Sigmoid colon (tissue), 7 donors: ENCODE results near the gene UBA7. TPM values are rescaled to one million over a fixed set of nuclear protein-coding genes. Genes with fewer than 3 reads are reported as not detected.
A peak's percentile ranks its signal among the peaks of the same experiment; 100 is the strongest.

Experiments
- DNase-seq: peaks from one replicate; pipeline ENCODE4 v3.0.0-alpha.2; 2019
- H3K27ac ChIP-seq, 4 donors: fragments of 200-600 bp; sonication (generic); one replicate each; pipeline ENCODE4 v1.5.1; 2016 to 2019; ENCODE audit warnings: mild to moderate bottlenecking in 1 of 4
- H3K27me3 ChIP-seq, 3 donors: fragments of 200-600 bp; sonication (generic); one replicate each; pipeline ENCODE4 v1.5.1; 2019; ENCODE audit warnings: mild to moderate bottlenecking in 1 of 3
- H3K36me3 ChIP-seq, 4 donors: fragments of 200-600 bp; sonication (generic); one replicate each; pipeline ENCODE4 v1.5.1; 2016 to 2019
- H3K4me1 ChIP-seq, 4 donors: fragments of 200-600 bp; sonication (generic); one replicate each; pipeline ENCODE4 v1.5.1; 2017 to 2019
- H3K4me3 ChIP-seq, 4 donors: fragments of 200-600 bp; sonication (generic); one replicate each; pipeline ENCODE4 v1.5.1; 2017 to 2019; ENCODE audit warnings: mild to moderate bottlenecking in 2 of 4, moderate library complexity in 1 of 4
- H3K9me3 ChIP-seq, 4 donors: fragments of 200-600 bp in 3 of 4; sonication (generic) in 3 of 4; one replicate each; pipeline versions ENCODE4 v1.5.1 to v1.6.1; 2013 to 2019
- EP300 ChIP-seq, 4 donors: sonication (generic); formaldehyde crosslinking; IDR thresholded peaks; one replicate each; pipeline ENCODE4 v1.6.1; 2017; ENCODE audit warnings: antibody characterized with exemption in 4 of 4
- POLR2A ChIP-seq, 2 donors: fragments of 450-650 bp; IDR thresholded peaks; one replicate each; pipeline ENCODE4 v1.6.1; 2016; ENCODE audit warnings: antibody characterized with exemption in 2 of 2, mild to moderate bottlenecking in 2 of 2, moderate library complexity in 2 of 2
- POLR2AphosphoS5 ChIP-seq, 4 donors: sonication (generic); formaldehyde crosslinking; IDR thresholded peaks; one replicate each; pipeline ENCODE4 v1.6.1; 2017; ENCODE audit warnings: antibody characterized with exemption in 4 of 4
- WGBS, 2 donors: extraction: QIAGEN DNeasy Blood & Tissue Kit; methylation state at CpG; one replicate each; pipeline ENCODE4 v1.1.7; 2013; 5-methylcytosine and 5-hydroxymethylcytosine counted together
- intact Hi-C: fragments of 100-400 bp; cut with DNase I; formaldehyde crosslinking; loops from one replicate; pipeline ENCODE4 v1.15.1; 2023
- polyA plus RNA-seq, 3 donors: library from polyadenylated mRNA; stranded (reverse); fragments of 200-250 nt; gene quantifications; one replicate each; pipeline ENCODE4 v1.2.3, GENCODE V29; 2013
- total RNA-seq, 4 donors: library from RNA; depleted of rRNA; stranded (reverse); fragments of >200 nt; gene quantifications; one replicate each; pipeline ENCODE4 v1.1.0, GENCODE V29; 2016
- TF ChIP-seq, protein P1 (sequence below), 4 experiments: fragments of 450-650 bp in 3 of 4; fragments of 200-600 bp in 1 of 4; IDR thresholded peaks; one replicate each; pipeline ENCODE4 v1.5.1; 2016 to 2019; ENCODE audit warnings: antibody characterized with exemption in 4 of 4, mild to moderate bottlenecking in 3 of 4, moderate library complexity in 2 of 4
- donor health status: healthy with polysubstance abuse.
- donor health status: Bipolar disorder and iron deficiency.
- donor health status: healthy.

Gene UBA7
- total and polyA plus RNA-seq, 7 donors: 15.6 to 92.6 (median 41.0) TPM

DNA sequence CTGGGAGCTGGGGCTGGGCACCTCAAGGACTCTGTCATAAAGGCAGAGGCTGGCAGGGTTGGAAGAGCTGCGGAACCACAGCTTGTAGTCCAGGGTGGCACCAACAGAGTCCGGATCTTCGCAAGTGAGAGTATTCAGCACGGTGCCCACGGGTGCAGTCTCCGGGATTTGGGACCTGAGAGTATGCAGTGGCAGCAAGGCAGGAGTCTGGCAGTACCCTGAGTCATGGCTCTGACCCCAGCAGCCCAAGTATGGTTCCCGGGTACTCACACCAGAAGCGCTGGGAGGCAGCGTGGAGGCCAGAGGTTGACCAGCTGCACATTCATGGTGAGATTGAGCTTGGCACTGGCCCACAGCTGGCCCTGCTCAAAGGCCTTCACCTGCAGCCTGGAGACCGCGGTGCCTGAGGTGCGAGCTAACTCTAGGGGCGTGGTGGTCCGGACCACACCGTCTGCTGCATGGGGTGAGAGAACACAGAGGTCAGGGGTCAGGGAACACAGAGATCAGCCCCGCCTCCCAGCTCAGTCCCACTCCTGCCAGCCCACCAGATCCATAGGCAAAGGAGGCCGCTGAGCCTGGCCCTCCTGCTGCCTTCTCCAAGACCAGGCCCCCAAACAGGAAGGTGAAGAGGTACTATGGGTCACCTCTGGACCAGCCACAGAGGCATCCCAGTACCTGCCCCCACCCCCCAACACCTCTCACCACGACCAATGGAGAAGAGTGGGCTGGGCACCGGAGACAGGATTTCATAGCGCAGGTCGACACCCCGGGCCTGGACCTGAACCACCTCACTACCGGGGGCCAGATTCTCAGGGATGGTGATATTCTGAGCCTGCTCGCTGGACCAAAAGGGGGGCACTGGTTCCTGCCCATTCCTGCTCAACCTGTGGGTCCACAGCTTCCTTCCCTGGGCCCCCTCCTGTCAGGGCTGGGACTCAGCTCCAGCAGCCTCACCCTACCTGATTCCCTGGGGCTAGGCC, 18.5 kb downstream of the UBA7 start:
- intact Hi-C loops: no loop called here

DNA sequence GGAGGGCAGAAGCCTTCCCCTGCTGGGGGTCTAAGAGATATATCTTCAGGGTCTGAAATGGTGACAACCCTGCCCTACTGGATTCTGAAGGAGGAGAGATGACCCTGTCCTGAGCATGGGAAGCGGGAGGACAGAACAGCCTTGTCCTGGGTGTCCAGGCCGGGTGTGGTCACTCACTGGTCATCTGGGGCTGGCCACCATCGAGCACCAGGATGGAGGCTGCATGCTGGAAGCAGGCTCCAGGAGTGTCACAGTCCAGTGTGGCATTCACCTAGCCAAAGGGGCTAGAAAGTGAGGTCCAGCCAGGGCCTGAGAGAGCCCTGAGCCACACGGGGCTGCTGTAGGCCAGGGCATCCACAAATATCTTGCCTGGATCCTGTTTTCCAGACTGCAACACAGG, 19.3 kb downstream of the UBA7 start:
- H3K27me3 ChIP-seq: no peaks in the 10 kb centered on the region
- no peaks in the 10 kb centered on the region for H3K36me3 ChIP-seq
- DNase-seq: no peak
- H3K27ac ChIP-seq: no peak overlapping the region
- intact Hi-C loops: no loop called here
- 69 to 83% methylated on average over 4 of the region's 4 CpGs for WGBS, 2 donors
- H3K4me1 ChIP-seq: no peaks in the 10 kb centered on the region
- no peak for TF ChIP-seq EP300 (IDR thresholded peaks at IDR 0.05)
- no peak for TF ChIP-seq POLR2AphosphoS5 (IDR thresholded peaks at IDR 0.05)
- no peak for TF ChIP-seq POLR2A (IDR thresholded peaks at IDR 0.05)
- TF ChIP-seq, protein P1, sequence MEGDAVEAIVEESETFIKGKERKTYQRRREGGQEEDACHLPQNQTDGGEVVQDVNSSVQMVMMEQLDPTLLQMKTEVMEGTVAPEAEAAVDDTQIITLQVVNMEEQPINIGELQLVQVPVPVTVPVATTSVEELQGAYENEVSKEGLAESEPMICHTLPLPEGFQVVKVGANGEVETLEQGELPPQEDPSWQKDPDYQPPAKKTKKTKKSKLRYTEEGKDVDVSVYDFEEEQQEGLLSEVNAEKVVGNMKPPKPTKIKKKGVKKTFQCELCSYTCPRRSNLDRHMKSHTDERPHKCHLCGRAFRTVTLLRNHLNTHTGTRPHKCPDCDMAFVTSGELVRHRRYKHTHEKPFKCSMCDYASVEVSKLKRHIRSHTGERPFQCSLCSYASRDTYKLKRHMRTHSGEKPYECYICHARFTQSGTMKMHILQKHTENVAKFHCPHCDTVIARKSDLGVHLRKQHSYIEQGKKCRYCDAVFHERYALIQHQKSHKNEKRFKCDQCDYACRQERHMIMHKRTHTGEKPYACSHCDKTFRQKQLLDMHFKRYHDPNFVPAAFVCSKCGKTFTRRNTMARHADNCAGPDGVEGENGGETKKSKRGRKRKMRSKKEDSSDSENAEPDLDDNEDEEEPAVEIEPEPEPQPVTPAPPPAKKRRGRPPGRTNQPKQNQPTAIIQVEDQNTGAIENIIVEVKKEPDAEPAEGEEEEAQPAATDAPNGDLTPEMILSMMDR (IDR thresholded peaks at IDR 0.05): no peak
- no peaks in the 10 kb centered on the region for H3K9me3 ChIP-seq
- no peak overlapping the region for H3K4me3 ChIP-seq

More for the DNA sequence above, 18.5 kb downstream of the UBA7 start:
- WGBS, 2 donors: 89 to 90% methylated on average over 24 of the region's 24 CpGs
- no peak overlapping the region for H3K27ac ChIP-seq
- H3K4me1 ChIP-seq: no peaks in the 10 kb centered on the region
- no peaks in the 10 kb centered on the region for H3K27me3 ChIP-seq
- TF ChIP-seq POLR2A (IDR thresholded peaks at IDR 0.05) (no peak), POLR2AphosphoS5 (IDR thresholded peaks at IDR 0.05) (no peak)
- TF ChIP-seq, protein P1 (IDR thresholded peaks at IDR 0.05): no peak
- H3K4me3 ChIP-seq: no peak overlapping the region
- H3K36me3 ChIP-seq: no peaks in the 10 kb centered on the region
- no peak for DNase-seq
- H3K9me3 ChIP-seq: no peaks in the 10 kb centered on the region

DNA sequence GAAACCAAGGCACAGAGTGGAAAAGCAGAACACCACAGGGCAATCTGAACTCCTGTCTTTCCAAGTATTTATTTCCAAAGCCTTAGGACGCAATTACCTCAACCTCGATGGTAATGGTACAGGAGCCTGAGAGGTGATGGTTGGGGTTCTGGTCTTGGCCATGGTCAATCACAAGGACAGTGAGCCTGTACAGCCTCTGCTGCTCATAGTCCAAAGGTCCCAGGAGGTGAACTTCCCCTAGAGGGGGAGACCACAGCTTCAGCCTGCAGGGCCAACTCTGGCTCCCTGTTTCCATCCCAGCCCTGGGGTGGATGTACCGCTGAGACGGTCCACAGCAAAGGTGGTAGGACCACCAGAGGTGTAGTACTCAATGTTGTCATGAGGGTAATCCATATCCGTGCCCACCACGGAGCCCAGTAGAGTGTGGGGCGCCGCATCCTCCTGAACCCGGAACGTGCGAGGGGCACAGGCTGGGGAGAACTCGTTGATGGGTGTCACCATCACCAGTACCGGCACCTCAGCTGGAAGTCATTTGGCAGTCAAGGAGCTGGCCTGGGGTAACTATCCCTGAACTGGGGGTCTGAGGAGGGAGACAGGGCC, 20.2 kb downstream of the UBA7 start:
- 93 to 95% methylated on average over 13 of the region's 13 CpGs for WGBS, 2 donors

DNA sequence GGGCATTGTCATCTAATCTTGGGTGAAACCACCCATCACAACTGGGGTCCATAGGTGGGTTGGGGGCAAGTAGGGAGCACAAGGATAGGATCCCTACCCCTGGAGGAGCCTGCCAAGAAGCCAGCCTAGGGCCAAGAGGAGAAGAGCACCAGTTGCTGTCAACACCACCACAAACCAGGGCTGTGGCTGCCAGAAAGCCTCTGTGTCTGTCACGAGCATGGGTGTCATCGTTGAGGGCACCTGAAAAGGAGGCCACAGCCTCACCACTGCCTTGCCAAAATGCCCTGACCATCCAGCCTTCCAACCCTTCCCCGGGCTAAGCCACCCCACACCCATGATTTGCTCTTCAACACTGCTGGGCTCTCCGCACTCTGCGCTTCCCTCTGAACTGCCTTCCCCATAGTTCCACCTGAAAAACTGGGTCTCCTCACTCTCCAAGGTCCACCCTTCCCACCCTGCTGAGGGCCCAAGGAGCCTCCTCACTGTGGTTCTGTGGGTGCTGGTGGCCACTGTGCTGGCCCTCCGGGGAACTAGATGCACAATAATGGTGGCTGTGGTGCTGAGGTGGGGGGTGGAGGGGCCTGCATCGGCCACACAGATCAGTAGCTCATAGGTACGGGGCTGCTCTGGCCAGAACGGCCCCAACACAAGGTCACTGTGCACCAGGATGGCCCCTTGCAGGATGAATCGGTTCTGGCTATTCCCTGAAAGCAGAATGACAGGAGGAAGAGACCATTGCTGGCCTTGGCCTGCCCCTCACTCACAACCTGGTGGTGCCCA, 21.2 kb downstream of the UBA7 start:
- 92 to 93% methylated on average over 10 of the region's 10 CpGs for WGBS, 2 donors
- peak; percentile 41 for DNase-seq

More for the DNA sequence above, 20.2 kb downstream of the UBA7 start:
- DNase-seq: peak; percentile 40
- Histone ChIP-seq H3K4me3 (no peak overlapping the region), H3K27ac (no peak overlapping the region), H3K9me3 (no peaks in the 10 kb centered on the region), H3K36me3 (no peaks in the 10 kb centered on the region), H3K4me1 (no peaks in the 10 kb centered on the region), H3K27me3 (no peaks in the 10 kb centered on the region)
- intact Hi-C loops: no loop called here
- TF ChIP-seq EP300 (IDR thresholded peaks at IDR 0.05): no peak
- TF ChIP-seq POLR2AphosphoS5 (IDR thresholded peaks at IDR 0.05): no peak
- TF ChIP-seq, protein P1 (IDR thresholded peaks at IDR 0.05): no peak
- TF ChIP-seq POLR2A (IDR thresholded peaks at IDR 0.05): no peak

More for the DNA sequence above, 21.2 kb downstream of the UBA7 start:
- no peaks in the 10 kb centered on the region for H3K36me3 ChIP-seq
- no peaks in the 10 kb centered on the region for H3K27me3 ChIP-seq
- no peak overlapping the region for H3K27ac ChIP-seq
- peaks cover 0 to under 1% (median 0%) of the 10 kb centered on the region in 4 donors for H3K4me1 ChIP-seq
- H3K9me3 ChIP-seq: no peaks in the 10 kb centered on the region
- no peak overlapping the region for H3K4me3 ChIP-seq
- intact Hi-C loops: no loop called here
- TF ChIP-seq POLR2AphosphoS5 (IDR thresholded peaks at IDR 0.05) (no peak), EP300 (IDR thresholded peaks at IDR 0.05) (no peak), POLR2A (IDR thresholded peaks at IDR 0.05) (no peak)
- TF ChIP-seq, protein P1 (IDR thresholded peaks at IDR 0.05): no peak
